GM19324 (cell line): ENCODE data around the gene SLC6A19.
"Not testable (repeated sequence)": the region's sequence is repeated elsewhere in the genome, so short reads cannot be mapped to it uniquely, and the experiment has no call there.

Source experiments
- ATAC-seq: cut with Tn5 transposase; IDR thresholded peaks from one replicate; pipeline ENCODE4 v1.9.1; 2021; ENCODE audit warnings: mild to moderate bottlenecking, moderate library complexity; ENCODE audit not compliant: unreplicated experiment, low FRiP score

Gene SLC6A19

DNA sequence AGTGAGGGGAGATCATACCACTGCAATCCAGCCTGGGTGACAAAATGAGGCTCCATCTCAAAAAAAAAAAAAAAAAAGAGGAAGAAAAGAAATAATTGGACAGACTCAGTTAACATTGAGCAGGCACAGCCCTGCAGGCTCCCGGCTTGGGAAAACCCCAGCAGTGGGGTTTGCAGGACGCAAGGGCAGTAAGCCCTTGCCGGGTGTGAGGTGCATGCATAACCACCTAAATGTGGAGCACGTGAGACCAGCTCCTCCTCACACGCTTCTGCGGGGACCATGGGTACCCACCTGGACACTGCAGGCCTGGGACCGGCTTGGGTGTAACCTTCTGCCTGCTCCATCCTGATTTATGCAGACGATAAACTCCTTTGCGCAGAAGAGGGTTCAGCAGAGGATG is 19.0 kb downstream of the SLC6A19 start:
- ATAC-seq = no peak

DNA sequence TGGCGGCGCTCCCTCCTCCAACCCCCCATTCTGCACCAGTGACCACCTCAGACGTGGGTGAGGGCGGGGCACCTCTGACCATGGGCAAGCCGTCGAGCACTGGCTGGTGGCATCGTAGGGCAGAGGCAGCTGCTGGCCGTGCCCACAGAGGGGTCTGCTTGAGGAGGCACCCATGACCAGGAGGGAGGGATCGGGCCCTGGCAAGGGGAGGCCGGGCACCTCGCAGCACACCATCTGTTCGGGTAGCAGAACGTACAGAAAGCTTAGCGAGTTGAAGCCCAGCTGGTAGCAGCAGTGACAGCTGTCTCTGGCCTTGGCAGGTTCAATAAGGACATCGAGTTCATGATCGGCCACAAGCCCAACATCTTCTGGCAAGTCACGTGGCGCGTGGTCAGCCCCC is 19.4 kb downstream of the SLC6A19 start:
- ATAC-seq = no peak

DNA sequence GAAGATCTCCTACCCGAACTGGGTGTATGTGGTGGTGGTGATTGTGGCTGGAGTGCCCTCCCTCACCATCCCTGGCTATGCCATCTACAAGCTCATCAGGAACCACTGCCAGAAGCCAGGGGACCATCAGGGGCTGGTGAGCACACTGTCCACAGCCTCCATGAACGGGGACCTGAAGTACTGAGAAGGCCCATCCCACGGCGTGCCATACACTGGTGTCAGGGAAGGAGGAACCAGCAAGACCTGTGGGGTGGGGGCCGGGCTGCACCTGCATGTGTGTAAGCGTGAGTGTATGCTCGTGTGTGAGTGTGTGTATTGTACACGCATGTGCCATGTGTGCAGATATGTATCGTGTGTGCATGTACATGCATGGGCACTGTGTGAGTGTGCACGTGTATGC is 20.3 kb downstream of the SLC6A19 start:
- no peak for ATAC-seq

DNA sequence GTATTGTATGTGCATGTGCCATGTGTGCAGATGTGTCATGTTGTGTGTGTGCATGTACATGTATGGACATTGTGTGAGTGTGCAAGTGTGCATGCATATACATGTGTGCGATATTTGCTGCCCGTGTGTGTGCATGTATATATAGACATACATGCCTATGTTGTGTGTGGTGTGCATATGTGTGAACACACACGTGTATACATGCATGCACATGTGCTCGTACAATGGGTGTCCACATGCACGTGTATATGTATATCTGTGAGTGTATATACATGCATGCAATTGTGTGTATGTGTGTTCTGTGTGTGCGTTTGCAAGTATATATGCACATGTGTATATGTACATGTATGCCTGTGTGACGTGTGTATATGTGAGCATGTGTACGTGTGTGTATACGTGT is 20.8 kb downstream of the SLC6A19 start:
- ATAC-seq = no peak

DNA sequence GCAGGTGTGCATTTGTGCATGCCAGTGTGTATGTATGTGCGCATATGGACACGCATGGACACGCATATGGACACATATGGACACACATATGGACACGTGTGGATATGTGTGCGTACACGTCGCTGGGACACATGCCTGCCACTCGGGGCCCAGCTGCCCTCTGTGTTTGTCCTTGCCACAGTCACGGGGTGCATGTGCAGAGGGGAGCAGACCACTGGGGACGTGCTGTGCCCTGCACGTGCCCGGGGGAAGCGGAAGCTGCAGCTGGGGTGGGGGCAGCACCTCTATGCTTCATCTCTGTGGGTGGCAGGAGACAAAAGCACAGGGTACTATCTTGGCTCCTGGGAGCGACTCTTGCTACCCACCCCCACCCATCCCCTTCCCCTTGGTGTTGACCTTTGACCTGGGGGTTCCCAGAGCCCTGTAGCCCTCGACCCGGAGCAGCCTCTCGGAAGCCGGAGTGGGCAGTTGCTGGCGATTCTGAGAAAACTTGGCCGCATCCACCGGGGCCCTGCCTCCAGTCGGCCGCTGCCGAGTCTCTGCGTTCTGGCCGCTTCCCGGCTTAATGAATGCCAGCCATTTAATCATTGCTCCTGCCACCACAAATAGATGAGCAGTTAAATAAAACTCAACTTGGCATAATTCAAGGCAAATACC is 21.4 kb downstream of the SLC6A19 start:
- no peak for ATAC-seq

DNA sequence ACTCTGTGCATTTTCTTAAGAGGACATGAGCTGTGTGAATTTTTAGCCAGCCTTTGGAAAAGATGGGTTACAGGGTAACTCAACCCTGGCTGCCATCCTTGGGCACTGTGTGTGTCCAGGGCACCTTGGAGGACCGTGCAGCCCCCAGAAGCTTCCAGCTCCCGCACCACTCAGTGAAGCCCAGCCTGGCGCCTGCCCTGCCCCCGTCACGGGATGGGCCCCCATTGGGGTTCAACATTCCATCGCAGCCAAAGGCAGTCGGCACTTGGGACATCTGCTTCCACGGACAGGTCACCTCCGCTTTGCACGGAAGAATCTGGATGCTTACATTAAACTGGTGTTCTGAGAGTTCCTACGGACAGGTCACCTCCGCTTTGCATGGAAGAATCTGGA is 21.9 kb downstream of the SLC6A19 start:
- no peak for ATAC-seq

DNA sequence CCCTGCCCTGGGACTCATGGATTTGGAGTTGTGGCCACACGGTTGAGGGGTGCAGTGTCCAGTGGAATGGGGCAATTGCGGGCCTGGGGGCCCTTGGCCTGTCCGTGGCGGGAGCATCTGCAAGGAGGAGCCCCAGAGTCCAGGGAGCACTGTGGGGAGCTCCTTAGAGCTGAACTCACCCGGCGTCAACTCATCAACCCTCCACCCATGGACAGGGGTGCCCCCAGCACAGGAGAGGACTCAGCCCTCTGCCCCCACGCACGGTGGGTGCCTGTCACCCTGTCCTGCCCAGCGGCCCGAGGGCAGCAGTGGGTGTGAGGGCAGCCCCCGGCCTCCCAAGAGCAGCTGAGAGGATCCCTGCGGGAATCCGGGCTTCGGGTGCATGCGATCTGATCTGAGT is 23.2 kb downstream of the SLC6A19 start:
- ATAC-seq = no peak

DNA sequence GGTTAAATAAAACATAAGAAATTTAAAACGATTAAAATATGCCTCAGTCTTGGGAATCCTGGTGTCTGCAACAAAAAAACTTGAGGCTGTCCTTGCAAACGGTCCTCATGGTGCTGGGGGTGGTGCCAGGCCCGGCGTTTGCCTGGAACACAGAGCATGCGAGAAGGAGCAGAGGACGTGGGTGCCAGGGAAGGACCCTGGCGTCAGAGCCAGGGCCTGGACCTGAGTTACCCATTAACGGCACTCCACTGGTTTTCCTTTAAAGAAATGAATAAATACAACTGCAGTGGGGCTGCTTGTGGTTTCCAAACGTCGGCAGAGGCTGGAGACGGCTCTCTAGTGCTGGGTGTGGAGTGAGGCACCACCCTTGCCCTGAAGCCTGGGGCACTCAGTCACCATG is 23.7 kb downstream of the SLC6A19 start, which contains the start of gene SLC6A18:
SLC6A18 (plus strand) TSS at position 301 of the 400 bp plus-strand sequence; CDS start at position 398, 97 bp downstream.
- ATAC-seq = no peak

DNA sequence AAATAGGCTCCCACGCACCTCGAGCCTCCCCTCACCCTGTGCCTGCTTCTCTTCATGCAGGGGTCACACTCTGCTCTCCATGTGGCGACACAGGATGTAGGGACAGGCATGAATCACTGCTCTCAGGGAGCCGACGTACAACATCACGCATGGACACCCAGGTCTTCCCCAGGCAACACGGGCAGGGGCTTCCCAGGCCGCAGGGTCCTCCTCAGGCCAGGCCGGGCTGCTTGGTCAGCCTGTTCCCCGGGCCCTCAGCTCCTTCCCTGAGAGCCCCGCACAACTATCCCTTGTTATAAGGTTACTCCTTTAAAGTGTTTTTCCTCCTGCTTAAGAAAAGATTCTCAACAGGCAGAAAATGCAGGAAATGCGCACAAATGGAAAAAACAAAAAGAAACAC is 24.8 kb downstream of the SLC6A19 start:
- ATAC-seq = no peak

DNA sequence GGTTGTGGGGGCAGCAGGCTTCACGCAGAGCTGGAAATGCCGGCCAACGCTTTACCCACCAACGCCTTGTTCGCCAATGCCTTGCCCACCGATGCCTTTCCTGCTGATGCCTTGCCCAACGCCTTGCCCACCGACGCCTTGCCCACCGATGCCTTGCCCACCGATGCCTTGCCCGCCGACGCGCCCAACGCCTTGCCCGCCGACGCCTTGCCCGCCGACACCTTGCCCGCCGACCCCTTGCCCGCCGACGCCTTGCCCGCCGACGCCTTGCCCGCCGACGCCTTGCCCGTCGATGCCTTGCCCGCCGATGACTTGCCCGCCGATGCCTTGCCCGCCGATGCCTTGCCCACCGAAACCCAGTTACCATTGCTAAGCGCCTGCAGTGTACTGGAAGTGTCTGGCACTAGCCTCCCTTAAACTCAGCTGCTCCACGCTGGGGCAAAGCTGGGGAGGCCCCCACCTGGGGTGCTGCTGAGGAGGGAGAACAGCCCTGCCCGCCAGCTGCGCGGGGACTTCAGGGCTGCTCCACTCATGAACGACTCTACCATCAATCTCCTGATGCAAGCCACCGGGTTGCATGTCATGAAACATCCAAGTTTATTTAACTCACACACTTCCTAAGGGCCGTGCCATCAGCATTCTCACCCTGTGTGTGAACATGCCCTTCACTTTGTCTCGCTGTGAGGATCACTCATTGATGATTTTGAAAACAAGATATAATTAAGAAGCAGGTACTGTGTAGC is 25.6 kb downstream of the SLC6A19 start:
- no peak for ATAC-seq

DNA sequence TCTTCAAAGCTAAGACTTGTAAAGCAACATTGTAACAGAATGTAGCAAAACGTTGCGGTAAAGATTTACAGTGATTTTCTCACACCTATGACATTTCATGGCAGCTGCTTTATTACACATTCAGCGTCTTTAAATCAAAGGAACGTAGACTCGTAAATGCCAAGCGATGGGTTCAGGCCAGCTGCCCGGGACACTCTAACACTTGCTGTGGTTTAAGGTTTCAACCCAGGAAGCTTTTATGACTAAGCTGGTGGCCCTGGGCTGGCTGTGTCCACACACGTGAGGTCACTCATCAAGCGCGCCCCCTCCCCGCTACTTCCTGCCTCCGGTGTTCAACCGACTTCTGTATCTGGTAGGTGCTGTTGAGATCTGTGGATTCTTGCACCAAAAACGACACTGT is 26.3 kb downstream of the SLC6A19 start:
- no peak for ATAC-seq

DNA sequence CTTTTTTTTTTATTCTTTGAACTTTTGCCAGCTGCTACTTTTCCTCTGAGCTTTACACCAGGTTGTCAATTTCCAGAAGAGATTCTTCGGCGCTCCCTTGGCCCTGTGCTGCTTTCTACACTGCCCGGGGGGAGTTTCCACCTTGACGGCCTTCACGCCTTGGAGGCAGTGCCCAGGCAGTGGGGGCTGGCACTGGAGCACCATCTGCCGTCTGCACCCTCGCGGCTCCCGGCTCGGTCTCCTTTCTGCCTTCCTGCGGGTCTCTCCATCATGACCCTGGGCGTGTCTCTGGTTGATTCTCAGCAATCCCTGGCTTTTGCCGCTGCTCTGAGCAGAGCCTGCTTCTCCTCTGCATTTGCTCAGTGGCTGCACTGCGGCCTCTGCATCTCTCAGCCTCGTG is 26.7 kb downstream of the SLC6A19 start:
- ATAC-seq = no peak

DNA sequence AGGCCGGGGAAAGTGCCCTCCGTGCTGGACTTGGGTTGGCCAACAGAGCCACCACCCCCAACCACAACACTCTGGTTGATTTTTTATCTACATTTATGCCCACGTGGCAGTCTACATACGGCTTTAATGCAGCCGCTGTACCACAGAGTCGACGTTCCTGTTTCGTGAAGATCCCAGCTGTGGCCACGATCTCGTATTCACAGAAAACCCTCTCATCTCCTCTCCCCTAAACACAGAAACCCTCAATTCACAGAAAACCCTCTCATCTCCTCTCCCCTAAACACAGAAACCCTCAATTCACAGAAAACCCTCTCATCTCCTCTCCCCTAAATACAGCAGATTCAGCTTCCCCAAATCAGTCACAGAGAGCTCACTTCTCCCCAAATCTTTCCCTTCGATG is 27.6 kb downstream of the SLC6A19 start:
- not testable (repeated sequence) for ATAC-seq

DNA sequence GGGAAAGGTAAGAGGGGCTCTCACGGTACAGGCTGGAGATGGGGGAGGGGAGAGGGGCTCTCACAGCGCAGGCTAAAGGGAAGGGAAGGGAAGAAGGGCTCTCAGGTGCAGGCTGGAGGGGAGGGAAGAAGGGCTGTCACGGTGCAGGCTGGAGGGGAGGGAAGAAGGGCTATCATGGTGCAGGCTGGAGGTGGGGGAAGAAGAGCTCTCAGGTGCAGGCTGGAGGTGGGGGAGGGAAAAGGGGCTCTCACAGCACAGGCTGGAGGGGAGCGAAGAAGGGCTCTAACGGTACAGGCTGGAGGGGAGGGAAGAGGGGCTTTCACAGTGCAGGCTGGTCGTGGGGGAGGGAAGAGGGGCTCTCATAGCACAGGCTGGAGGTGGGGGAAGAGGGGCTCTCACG is 28.4 kb downstream of the SLC6A19 start:
- ATAC-seq = no peak

DNA sequence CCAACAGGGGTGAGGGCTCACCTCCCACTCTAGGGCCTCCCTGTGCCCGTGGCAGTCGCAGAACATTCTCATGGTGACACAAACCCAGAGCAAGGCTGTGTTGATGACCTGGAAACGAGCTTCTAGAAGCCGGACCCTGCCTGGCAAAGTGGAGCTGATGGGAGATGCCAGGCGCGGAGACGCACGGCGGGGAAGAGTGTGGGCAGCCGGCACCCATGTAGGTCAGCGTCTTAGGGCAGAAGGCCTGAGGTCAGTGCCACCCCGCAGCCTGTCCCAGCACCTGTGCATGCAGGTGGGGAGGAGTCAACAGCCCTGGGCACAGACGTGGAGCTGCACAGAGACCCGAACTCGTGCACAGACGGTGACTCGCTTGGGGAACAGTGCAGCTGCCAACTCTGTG is 29.2 kb downstream of the SLC6A19 start:
- ATAC-seq = no peak

DNA sequence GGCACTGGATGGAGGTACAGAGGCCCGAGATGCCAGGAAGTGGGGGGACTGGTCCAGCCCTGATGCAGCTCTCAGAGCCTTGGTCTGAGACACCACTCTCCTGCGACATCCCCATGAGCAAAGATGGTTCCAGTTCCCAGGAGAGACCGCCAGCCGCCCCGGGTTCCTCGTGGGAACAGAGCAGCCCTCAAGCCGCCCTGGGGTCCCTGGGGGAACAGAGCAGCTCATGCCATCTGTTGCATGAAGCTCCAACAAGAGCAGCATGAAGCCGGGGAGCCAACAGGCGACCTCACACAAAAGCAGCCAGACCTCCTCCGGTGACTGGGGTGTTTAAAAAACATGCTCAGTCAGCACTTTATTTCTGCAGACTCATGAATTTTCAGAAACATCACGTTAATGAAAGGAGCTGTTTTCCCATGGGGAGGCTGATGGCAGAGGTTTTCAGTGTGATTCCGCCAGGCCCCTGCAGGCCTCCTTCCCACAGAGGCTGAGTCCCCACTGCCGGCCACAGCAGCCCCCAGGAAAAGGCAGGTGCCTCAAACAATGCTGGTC is 30.0 kb downstream of the SLC6A19 start:
- no peak for ATAC-seq

DNA sequence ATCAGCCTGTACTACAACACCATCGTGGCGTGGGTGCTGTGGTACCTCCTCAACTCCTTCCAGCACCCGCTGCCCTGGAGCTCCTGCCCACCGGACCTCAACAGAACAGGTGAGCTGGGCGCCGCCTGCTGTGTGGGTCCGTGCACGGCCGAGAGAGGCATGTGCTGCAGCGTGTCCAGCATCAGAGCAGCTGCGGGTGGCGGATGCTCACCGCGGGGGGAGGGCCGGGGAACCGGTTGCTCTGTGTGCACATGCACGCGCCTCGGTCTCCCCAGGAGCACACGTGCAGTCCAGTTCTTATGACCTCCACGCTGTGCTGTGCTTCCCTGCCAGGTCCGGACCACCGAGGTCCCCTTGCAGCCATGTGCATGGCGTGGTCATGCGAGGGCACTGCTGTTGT is 31.4 kb downstream of the SLC6A19 start:
- no peak for ATAC-seq

DNA sequence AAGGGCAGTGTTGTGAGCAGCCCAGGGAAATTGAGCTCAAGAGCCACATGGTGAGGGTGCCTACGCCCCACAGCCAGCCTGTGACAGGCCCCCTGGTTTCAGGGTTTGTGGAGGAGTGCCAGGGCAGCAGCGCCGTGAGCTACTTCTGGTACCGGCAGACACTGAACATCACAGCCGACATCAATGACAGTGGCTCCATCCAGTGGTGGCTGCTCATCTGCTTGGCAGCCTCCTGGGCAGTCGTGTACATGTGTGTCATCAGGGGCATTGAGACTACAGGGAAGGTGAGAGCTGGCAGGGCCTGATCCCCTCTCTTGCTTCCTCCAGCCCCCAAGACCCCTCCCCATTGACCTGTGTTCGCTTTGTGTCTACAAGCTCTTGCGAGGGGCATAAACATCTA is 34.0 kb downstream of the SLC6A19 start:
- ATAC-seq = no peak

DNA sequence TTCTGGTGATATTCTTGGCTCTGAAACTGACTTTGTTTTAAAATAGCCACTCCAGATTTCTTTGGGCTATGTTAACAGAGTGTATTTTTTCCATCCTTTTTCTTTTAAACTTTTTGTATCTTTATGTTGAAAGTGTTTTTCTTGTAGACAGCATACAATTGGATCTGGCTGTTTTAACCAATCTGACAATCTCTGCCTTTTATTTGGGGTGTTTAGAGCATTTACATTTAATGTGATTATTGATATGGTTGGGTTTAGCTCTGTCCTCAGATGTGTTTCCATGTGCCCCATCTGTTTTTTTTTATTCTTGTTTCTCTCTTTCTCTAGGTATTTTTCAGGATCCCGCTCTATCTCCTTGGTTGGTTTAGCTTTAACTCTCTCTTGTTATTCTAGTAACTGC is 34.4 kb downstream of the SLC6A19 start:
- ATAC-seq = no peak

DNA sequence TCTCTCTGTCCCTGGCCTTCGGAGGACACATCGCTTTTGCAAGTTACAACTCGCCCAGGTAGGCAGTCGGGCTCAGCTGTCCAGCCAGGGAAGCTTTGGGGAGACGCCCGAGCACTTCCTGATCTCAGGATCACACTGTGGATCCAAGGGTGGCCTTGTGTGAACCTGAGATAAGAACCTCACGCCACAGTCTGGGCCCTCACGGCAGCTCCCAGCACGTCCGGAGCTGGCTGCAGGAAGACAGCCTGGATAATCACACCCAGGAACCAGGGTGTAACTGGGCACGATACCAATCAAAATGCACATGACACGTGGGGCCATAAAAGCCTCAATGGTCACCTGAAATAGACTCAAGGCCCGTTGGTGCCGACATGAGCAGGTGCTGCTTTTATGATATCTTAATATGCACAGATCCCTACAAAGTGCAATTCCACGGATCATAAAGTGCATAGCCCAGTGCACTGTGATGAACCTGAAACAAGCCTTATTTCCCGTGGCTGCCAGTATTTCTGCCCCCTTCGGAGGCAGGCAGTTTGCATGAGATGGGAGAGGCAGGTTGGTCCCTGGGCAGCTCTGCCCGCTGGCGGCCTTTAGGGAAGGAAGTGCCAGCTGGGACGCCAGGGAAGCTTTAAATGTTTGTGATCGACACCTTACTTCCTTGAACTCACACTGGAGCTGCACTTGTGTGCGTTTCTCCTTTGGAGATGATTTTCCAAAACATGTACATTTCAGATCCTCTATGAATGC is 38.3 kb downstream of the SLC6A19 start:
- ATAC-seq = no peak
